SK-N-SH treated with all-trans-retinoic acid at 6 μM for 48 hours (cell line): ENCODE measurements around the gene ASNS.

Experiments used
- ATAC-seq: fragments of 200-7000 bp; cut with Tn5 transposase; 3 replicates; pipeline ENCODE4 v1.9.1; 2020; ENCODE audit warnings: mild to moderate bottlenecking, moderate library complexity
- ARNTL ChIP-seq: fragments of 450-650 bp; formaldehyde crosslinking; IDR thresholded peaks from 2 replicates; pipeline ENCODE4 v1.5.0; 2020; ENCODE audit warnings: low read depth, mild to moderate bottlenecking, moderate library complexity, borderline replicate concordance
- CREB5 ChIP-seq: fragments of 250-450 bp; sonication (Bioruptor Pico); IDR thresholded peaks from 2 replicates; pipeline ENCODE4 v1.5.1; 2020; ENCODE audit warnings: low read depth, mild to moderate bottlenecking, moderate library complexity
- CSRNP3 ChIP-seq: fragments of 250-450 bp; sonication (Bioruptor Pico); IDR thresholded peaks from 2 replicates; pipeline ENCODE4 v1.5.1; 2021; ENCODE audit warnings: mild to moderate bottlenecking, moderate library complexity
- ESRRG ChIP-seq: fragments of 250-450 bp; sonication (Bioruptor Pico); IDR thresholded peaks from 2 replicates; pipeline ENCODE4 v1.6.1; 2021; ENCODE audit warnings: mild to moderate bottlenecking
- GLIS3 ChIP-seq: fragments of 250-450 bp; sonication (Bioruptor Pico); IDR thresholded peaks from 2 replicates; pipeline ENCODE4 v1.5.0; 2020; ENCODE audit warnings: mild to moderate bottlenecking, moderate library complexity
- ISL1 ChIP-seq: fragments of 250-450 bp; sonication (Bioruptor Pico); IDR thresholded peaks from 2 replicates; pipeline ENCODE4 v2.1.2; 2022; ENCODE audit warnings: mild to moderate bottlenecking, moderate library complexity
- OSR1 ChIP-seq: fragments of 250-450 bp; sonication (Bioruptor Pico); IDR thresholded peaks from 2 replicates; pipeline ENCODE4 v1.8.0; 2022; ENCODE audit warnings: moderate library complexity, mild to moderate bottlenecking, inconsistent platforms
- POU6F1 ChIP-seq: fragments of 250-450 bp; sonication (Bioruptor Pico); IDR thresholded peaks from 2 replicates; pipeline ENCODE4 v1.8.0; 2021; ENCODE audit warnings: low read depth, mild to moderate bottlenecking, moderate library complexity, borderline replicate concordance
- PPARA ChIP-seq: fragments of 250-450 bp; sonication (Bioruptor Pico); IDR thresholded peaks from 2 replicates; pipeline ENCODE4 v1.5.0; 2020; ENCODE audit warnings: mild to moderate bottlenecking, borderline replicate concordance
- RARB ChIP-seq: fragments of 250-450 bp; sonication (Bioruptor Pico); IDR thresholded peaks from 2 replicates; pipeline ENCODE4 v1.8.0; 2021; ENCODE audit warnings: mild to moderate bottlenecking, moderate library complexity
- SNAI2 ChIP-seq: fragments of 250-450 bp; sonication (Bioruptor Pico); IDR thresholded peaks from 2 replicates; pipeline ENCODE4 v1.5.0; 2020; ENCODE audit warnings: mild to moderate bottlenecking, moderate library complexity
- TCF4 ChIP-seq: fragments of 250-450 bp; sonication (Bioruptor Pico); IDR thresholded peaks from 2 replicates; pipeline ENCODE4 v1.8.0; 2021; ENCODE audit warnings: mild to moderate bottlenecking, moderate library complexity, borderline replicate concordance
- TOX ChIP-seq: fragments of 250-450 bp; sonication (Bioruptor Pico); IDR thresholded peaks from 2 replicates; pipeline ENCODE4 v1.8.0; 2021; ENCODE audit warnings: mild to moderate bottlenecking, moderate library complexity, borderline replicate concordance
- TSHZ2 ChIP-seq: fragments of 250-450 bp; sonication (Bioruptor Pico); IDR thresholded peaks from 2 replicates; pipeline ENCODE4 v1.5.0; 2020; ENCODE audit warnings: mild to moderate bottlenecking, moderate library complexity
- ZC3H10 ChIP-seq: fragments of 250-450 bp; sonication (Bioruptor Pico); IDR thresholded peaks from 2 replicates; pipeline ENCODE4 v1.5.1; 2021; ENCODE audit warnings: mild to moderate bottlenecking, moderate library complexity
- ZFP3 ChIP-seq: fragments of 250-450 bp; sonication (Bioruptor Pico); IDR thresholded peaks from 2 replicates; pipeline ENCODE4 v1.5.0; 2020; ENCODE audit warnings: mild to moderate bottlenecking, moderate library complexity
- ZFP30 ChIP-seq: fragments of 450-650 bp; formaldehyde crosslinking; IDR thresholded peaks from 2 replicates; pipeline ENCODE4 v1.5.0; 2022; ENCODE audit warnings: mild to moderate bottlenecking, moderate library complexity
- ZNF565 ChIP-seq: fragments of 450-650 bp; formaldehyde crosslinking; conservative IDR thresholded peaks from 2 replicates; pipeline ENCODE4 v1.5.0; 2020; ENCODE audit warnings: low read depth, mild to moderate bottlenecking, moderate library complexity
- ZNF70 ChIP-seq: fragments of 450-650 bp; formaldehyde crosslinking; IDR thresholded peaks from 2 replicates; pipeline ENCODE4 v1.5.0; 2020; ENCODE audit warnings: mild to moderate bottlenecking, moderate library complexity
- ZNF8 ChIP-seq: fragments of 450-650 bp; formaldehyde crosslinking; IDR thresholded peaks from 2 replicates; pipeline ENCODE4 v1.5.0; 2020; ENCODE audit warnings: mild to moderate bottlenecking, moderate library complexity

Gene ASNS

GRCh38 chr7:97865104-97865503 lies 7.1 kb downstream of the ASNS start (continued):
- TF ChIP-seq TSHZ2 (CRISPR knock-in tag) (no peak), ZFP3 (CRISPR knock-in tag) (no peak), ISL1 (no peak)

- ATAC-seq: no peak
These were observed 12.5 kb downstream of the ASNS start for GRCh38 chr7:97859606-97860204.

GRCh38 chr7:97858221-97858620 lies 14.0 kb downstream of the ASNS start:
- TF ChIP-seq OSR1 (no peak), POU6F1 (CRISPR knock-in tag) (no peak), RARB (no peak), ISL1 (no peak), SNAI2 (CRISPR knock-in tag) (no peak)
- no peak for ATAC-seq

More at GRCh38 chr7:97859606-97860204, 12.5 kb downstream of the ASNS start:
- no peak for TF ChIP-seq OSR1
- TF ChIP-seq ZNF70: no peak
- TF ChIP-seq ZNF8 (CRISPR knock-in tag): no peak
- TF ChIP-seq TCF4 (CRISPR knock-in tag): no peak
- no peak for TF ChIP-seq CSRNP3
- no peak for TF ChIP-seq RARB
- TF ChIP-seq SNAI2 (CRISPR knock-in tag): no peak
- no peak for TF ChIP-seq ISL1
- no peak for TF ChIP-seq ZC3H10 (CRISPR knock-in tag)
- no peak for TF ChIP-seq ZNF565 (CRISPR knock-in tag)
- no peak for TF ChIP-seq ESRRG (CRISPR knock-in tag)
- TF ChIP-seq GLIS3 (CRISPR knock-in tag): no peak
- TF ChIP-seq ZFP3 (CRISPR knock-in tag): no peak
- TF ChIP-seq, all 23 proteins: peak for 0

GRCh38 chr7:97857544-97857943 lies 14.7 kb downstream of the ASNS start:
- TF ChIP-seq ZNF70 (no peak), ZNF565 (CRISPR knock-in tag) (no peak), RARB (no peak), PPARA (CRISPR knock-in tag) (no peak), GLIS3 (CRISPR knock-in tag) (no peak), SNAI2 (CRISPR knock-in tag) (no peak), ARNTL (no peak), TOX (no peak), ZNF8 (CRISPR knock-in tag) (no peak), ZFP30 (CRISPR knock-in tag) (no peak)
- ATAC-seq: no peak

GRCh38 chr7:97851683-97852082 lies 20.5 kb downstream of the ASNS start:
- ATAC-seq: no peak
- no peak for TF ChIP-seq ESRRG (CRISPR knock-in tag)
- TF ChIP-seq ZFP30 (CRISPR knock-in tag): no peak
- no peak for TF ChIP-seq CSRNP3
- no peak for TF ChIP-seq TOX
- TF ChIP-seq SNAI2 (CRISPR knock-in tag): no peak
- TF ChIP-seq ZNF8 (CRISPR knock-in tag): no peak
- TF ChIP-seq CREB5: no peak
- no peak for TF ChIP-seq ISL1
- no peak for TF ChIP-seq PPARA (CRISPR knock-in tag)
- TF ChIP-seq TSHZ2 (CRISPR knock-in tag): no peak
- no peak for TF ChIP-seq OSR1
- no peak for TF ChIP-seq ZC3H10 (CRISPR knock-in tag)
